Left renal pelvis (tissue), 4 donors: ENCODE data around the gene SYNGR2. TPM values are rescaled to one million over a fixed set of nuclear protein-coding genes. Genes with fewer than 3 reads are reported as not detected.
"Not testable (repeated sequence)": the region's sequence is repeated elsewhere in the genome, so short reads cannot be mapped to it uniquely, and the experiment has no call there.

Experiments used
- DNase-seq, 4 donors: peaks; one replicate each; pipeline ENCODE4 v3.0.0-alpha.2; 2013; ENCODE audit warnings: low read depth in 4 of 4, low spot score in 3 of 4
- polyA plus RNA-seq, 4 donors: library from polyadenylated mRNA; unstranded; fragments of 120-200 nt; gene quantifications; one replicate each; pipeline ENCODE4 v1.2.1, GENCODE V29; 2013; ENCODE audit not compliant: insufficient read length in 4 of 4

Gene SYNGR2
- polyA plus RNA-seq, 4 donors: 17.7 to 77.9 (median 60.0) TPM

- DNase-seq: no peak
Observed at GRCh38 chr17:78168903-78169793, 767 bp downstream of the SYNGR2 start.

- no peak for DNase-seq
Observed at GRCh38 chr17:78170692-78171590, 2.6 kb downstream of the SYNGR2 start.

GRCh38 chr17:78171591-78172248 is 3.3 kb downstream of the SYNGR2 start:
- not testable (repeated sequence) for DNase-seq

- DNase-seq: no peak
Observed at GRCh38 chr17:78172249-78173051, 4.1 kb downstream of the SYNGR2 start.

GRCh38 chr17:78173097-78173715 is 4.8 kb downstream of the SYNGR2 start:
- no peak for DNase-seq

- DNase-seq: no peak
Observed at GRCh38 chr17:78174346-78174869, 6.0 kb downstream of the SYNGR2 start.

- no peak for DNase-seq
Observed at GRCh38 chr17:78174870-78175642, 6.7 kb downstream of the SYNGR2 start.

GRCh38 chr17:78175643-78175981 is 7.2 kb downstream of the SYNGR2 start:
- DNase-seq: no peak

- DNase-seq: no peak
Observed at GRCh38 chr17:78176548-78177025, 8.2 kb downstream of the SYNGR2 start.

GRCh38 chr17:78179372-78179771 is 11.0 kb downstream of the SYNGR2 start:
- no peak for DNase-seq

- DNase-seq: no peak
Observed at GRCh38 chr17:78180083-78180482, 11.7 kb downstream of the SYNGR2 start.

- DNase-seq: no peak
Observed at GRCh38 chr17:78180508-78180907, 12.1 kb downstream of the SYNGR2 start.

- no peak for DNase-seq
Observed at GRCh38 chr17:78182504-78182903, 14.1 kb downstream of the SYNGR2 start.

- no peak for DNase-seq
Observed at GRCh38 chr17:78183916-78184315, 15.5 kb downstream of the SYNGR2 start.

- no peak for DNase-seq
Observed at GRCh38 chr17:78184351-78184750, 16.0 kb downstream of the SYNGR2 start.

GRCh38 chr17:78184868-78185267 is 16.5 kb downstream of the SYNGR2 start:
- no peak for DNase-seq

- no peak for DNase-seq
Observed at GRCh38 chr17:78185981-78186691, 17.8 kb downstream of the SYNGR2 start.
